BE2C (cell line): ENCODE results near the gene NCSTN.
A peak's percentile ranks its signal among the peaks of the same experiment; 100 is the strongest.

Experiments used
- DNase-seq: peaks from one replicate; pipeline ENCODE4 v3.0.0-alpha.2; 2020
- H3K27me3 ChIP-seq: fragments of 250-450 bp; sonication (Bioruptor Pico); 2 replicates; pipeline ENCODE4 v1.5.1; 2020; ENCODE audit warnings: mild to moderate bottlenecking
- H3K36me3 ChIP-seq: fragments of 250-450 bp; sonication (Bioruptor Pico); 2 replicates; pipeline ENCODE4 v1.5.1; 2020; ENCODE audit warnings: mild to moderate bottlenecking
- H3K4me1 ChIP-seq: fragments of 250-450 bp; sonication (Bioruptor Pico); 2 replicates; pipeline ENCODE4 v1.5.1; 2020
- H3K4me3 ChIP-seq: 2 replicates; pipeline ENCODE4 v1.5.1; 2011; ENCODE audit warnings: low read depth, low read length
- H3K9me3 ChIP-seq: fragments of 250-450 bp; sonication (Bioruptor Pico); 2 replicates; pipeline ENCODE4 v1.5.1; 2020
- CTCF ChIP-seq: IDR thresholded peaks from 2 replicates; pipeline ENCODE4 v1.5.1; 2012; ENCODE audit warnings: mild to moderate bottlenecking, low read depth, low read length

Gene NCSTN

GRCh38 chr1:160398823-160399222 is 55.6 kb downstream of the NCSTN start:
- no peaks in the 10 kb centered on the region; the same call in 1 of the 2 replicates for H3K4me1 ChIP-seq
- no peak for TF ChIP-seq CTCF
- no peak overlapping the region for H3K4me3 ChIP-seq
- no peaks in the 10 kb centered on the region for H3K27me3 ChIP-seq
- no peaks in the 10 kb centered on the region for H3K36me3 ChIP-seq
- no peak for DNase-seq
- no peaks in the 10 kb centered on the region for H3K9me3 ChIP-seq

DNA sequence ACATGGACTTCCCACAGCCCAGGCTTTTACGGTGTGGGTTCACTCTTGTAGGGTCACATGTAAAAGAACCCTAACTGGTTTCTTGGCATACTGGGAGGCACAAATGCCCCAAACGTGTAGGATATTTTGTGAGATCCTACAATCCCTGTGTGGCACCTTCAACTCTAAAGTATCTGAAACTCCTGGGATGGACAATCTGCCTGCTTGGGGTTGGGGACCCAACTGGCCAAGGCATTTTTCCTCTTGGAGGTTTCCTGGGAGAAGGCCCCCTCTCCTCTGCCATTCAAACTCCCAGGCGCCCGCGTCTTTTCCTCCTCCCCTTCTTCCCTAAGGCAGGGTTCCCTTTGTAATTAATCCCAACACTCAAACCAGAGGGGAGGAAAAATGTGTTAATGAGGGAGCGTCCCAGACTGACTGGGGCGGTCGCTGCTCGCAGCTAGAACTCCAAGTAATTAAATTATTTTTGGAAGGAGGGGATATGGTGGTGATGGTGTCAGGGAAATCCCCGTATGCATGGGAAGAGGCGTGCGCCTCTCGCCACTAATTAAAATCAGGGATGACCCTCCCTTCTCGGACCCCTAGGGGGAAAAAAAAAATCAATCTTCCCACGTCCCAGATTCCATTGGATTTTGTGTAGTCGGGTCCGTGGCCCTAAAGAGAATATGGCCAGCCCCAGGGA is 56.5 kb downstream of the NCSTN start:
- Histone ChIP-seq H3K4me3 (peak overlapping the region; percentile 79), H3K27me3 (no peaks in the 10 kb centered on the region), H3K36me3 (no peaks in the 10 kb centered on the region), H3K9me3 (no peaks in the 10 kb centered on the region), H3K4me1 (no peaks in the 10 kb centered on the region; the same call in 1 of the 2 replicates)
- no peak for TF ChIP-seq CTCF
- no peak for DNase-seq

- Histone ChIP-seq H3K9me3 (no peaks in the 10 kb centered on the region), H3K4me3 (peak within 1 kb of the TSS; percentile 79), H3K27me3 (no peaks in the 10 kb centered on the region), H3K4me1 (no peaks in the 10 kb centered on the region; the same call in 1 of the 2 replicates), H3K36me3 (no peaks in the 10 kb centered on the region)
- peak; percentile 91 for DNase-seq
- TF ChIP-seq CTCF, result no peak
These were observed 57.1 kb downstream of the NCSTN start, which contains the start of gene VANGL2 for GRCh38 chr1:160400223-160400645. TSS of gene VANGL2 (plus strand) at chr1:160400564. CDS start at chr1:160415838, 15,274 bp downstream.

DNA sequence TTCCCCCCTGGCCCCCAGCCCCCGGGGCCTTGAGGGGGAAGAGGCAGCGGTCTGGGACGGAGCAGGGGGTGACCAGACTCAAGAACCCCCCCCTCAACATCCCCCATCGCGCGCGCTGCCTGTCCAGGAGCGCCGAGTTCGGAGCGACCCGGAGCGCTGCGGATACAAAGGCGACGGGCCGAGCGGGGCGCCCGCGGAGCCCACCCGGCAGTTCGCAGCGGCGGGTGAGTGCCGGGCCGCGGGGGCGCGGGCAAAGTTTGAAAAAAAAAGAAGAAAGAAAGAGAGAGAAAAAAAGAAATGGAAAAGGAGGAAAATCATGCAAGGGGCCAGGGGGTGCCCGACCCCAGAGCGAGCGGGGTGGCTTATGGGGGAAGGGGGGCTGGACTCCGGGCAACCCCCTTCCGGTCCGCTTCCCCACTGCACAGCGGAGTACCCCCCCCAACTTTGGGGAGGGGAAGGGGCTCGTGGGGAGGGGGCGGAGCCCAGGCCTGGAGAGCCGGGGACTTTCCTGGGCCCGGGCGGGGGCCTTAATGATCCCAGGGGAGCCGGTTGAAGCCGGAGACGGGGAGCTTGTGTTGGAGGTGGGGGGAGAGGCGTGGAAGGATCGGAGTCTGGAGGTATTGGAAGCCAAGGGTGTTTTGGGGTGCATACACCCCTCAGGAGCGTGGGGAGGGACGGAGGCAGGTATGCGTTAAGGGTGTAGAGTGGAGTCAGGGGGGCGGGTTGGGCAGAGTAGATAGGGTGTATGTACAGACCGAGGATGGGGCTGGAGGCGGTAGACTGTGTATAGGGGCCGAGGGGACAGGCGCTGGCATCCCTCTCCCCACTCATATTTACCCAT is 57.7 kb downstream of the NCSTN start:
- no peaks in the 10 kb centered on the region; the same call in 1 of the 2 replicates for H3K4me1 ChIP-seq
- H3K36me3 ChIP-seq, result no peaks in the 10 kb centered on the region
- H3K27me3 ChIP-seq, result no peaks in the 10 kb centered on the region
- H3K9me3 ChIP-seq, result no peaks in the 10 kb centered on the region
- peak overlapping the region; percentile 79 for H3K4me3 ChIP-seq
- no peak for TF ChIP-seq CTCF
- no peak for DNase-seq

GRCh38 chr1:160401487-160401805 is 58.3 kb downstream of the NCSTN start:
- Histone ChIP-seq H3K4me1 (no peaks in the 10 kb centered on the region; the same call in 1 of the 2 replicates), H3K4me3 (peak overlapping the region; percentile 79), H3K36me3 (no peaks in the 10 kb centered on the region), H3K9me3 (no peaks in the 10 kb centered on the region), H3K27me3 (no peaks in the 10 kb centered on the region)
- TF ChIP-seq CTCF, result no peak
- DNase-seq, result no peak
